RWPE2 (cell line): Measurements from ENCODE around the gene IER5L.
"Not testable (repeated sequence)": the region's sequence is repeated elsewhere in the genome, so short reads cannot be mapped to it uniquely, and the experiment has no call there.

ENCODE experiments used
- ATAC-seq: fragments of 200-7000 bp; cut with Tn5 transposase; 3 replicates; pipeline ENCODE4 v1.9.1; 2021; ENCODE audit warnings: low read depth
- DNase-seq: peaks from one replicate; pipeline ENCODE4 v3.0.0-alpha.2; 2020; ENCODE audit warnings: low spot score
- H3K27ac ChIP-seq: fragments of 450-650 bp; 2 replicates; pipeline ENCODE4 v1.5.1; 2017; ENCODE audit warnings: mild to moderate bottlenecking; ENCODE audit not compliant: poor library complexity, severe bottlenecking
- H3K27me3 ChIP-seq: fragments of 250-450 bp; sonication (Bioruptor Pico); 2 replicates; pipeline ENCODE4 v1.5.1; 2021; ENCODE audit warnings: mild to moderate bottlenecking, moderate library complexity; ENCODE audit not compliant: insufficient read depth, poor library complexity, severe bottlenecking
- H3K36me3 ChIP-seq: fragments of 250-450 bp; sonication (Bioruptor Pico); 2 replicates; pipeline ENCODE4 v1.5.1; 2020; ENCODE audit warnings: low read depth, mild to moderate bottlenecking, moderate library complexity
- H3K4me1 ChIP-seq: fragments of 250-450 bp; sonication (Bioruptor Pico); 2 replicates; pipeline ENCODE4 v1.5.1; 2021; ENCODE audit warnings: mild to moderate bottlenecking, moderate library complexity; ENCODE audit not compliant: insufficient read depth, poor library complexity, severe bottlenecking
- H3K4me3 ChIP-seq: fragments of 250-450 bp; sonication (Bioruptor Pico); 2 replicates; pipeline ENCODE4 v1.5.1; 2021; ENCODE audit warnings: mild to moderate bottlenecking, moderate library complexity; ENCODE audit not compliant: severe bottlenecking
- H3K9me3 ChIP-seq: fragments of 250-450 bp; sonication (Bioruptor Pico); 2 replicates; pipeline ENCODE4 v1.5.1; 2021; ENCODE audit warnings: mild to moderate bottlenecking, moderate library complexity; ENCODE audit not compliant: severe bottlenecking
- TF ChIP-seq, protein P1 (sequence below): fragments of 450-650 bp; IDR thresholded peaks from one replicate; pipeline ENCODE4 v1.5.1; 2017; ENCODE audit warnings: mild to moderate bottlenecking, moderate library complexity; ENCODE audit not compliant: poor library complexity, severe bottlenecking

IER5L gene

DNA sequence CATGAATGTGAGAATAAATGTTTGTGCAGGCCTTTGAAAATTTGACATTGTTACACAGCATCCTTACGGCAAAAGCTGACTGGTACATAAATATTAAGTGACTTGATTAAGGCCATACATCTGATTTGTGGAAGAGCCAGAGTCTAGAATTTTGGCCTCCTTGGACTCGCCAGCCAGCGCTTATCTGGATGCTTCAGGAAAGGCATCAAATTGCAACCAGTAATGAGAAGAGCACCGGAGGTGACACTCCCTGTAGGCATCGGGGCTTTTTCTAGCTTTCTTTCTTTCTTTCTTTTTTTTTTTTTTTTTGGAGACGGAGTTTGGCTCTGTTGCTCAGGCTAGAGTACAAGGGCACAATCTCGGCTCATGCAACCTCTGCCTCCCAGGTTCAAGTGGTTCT is 13.2 kb upstream of the IER5L start:
- H3K9me3 ChIP-seq: no peaks in the 10 kb centered on the region
- no peaks in the 10 kb centered on the region for H3K27me3 ChIP-seq
- DNase-seq (no peak), ATAC-seq (no peak)
- no peaks in the 10 kb centered on the region for H3K4me1 ChIP-seq
- H3K36me3 ChIP-seq: no peaks in the 10 kb centered on the region
- TF ChIP-seq, protein P1, sequence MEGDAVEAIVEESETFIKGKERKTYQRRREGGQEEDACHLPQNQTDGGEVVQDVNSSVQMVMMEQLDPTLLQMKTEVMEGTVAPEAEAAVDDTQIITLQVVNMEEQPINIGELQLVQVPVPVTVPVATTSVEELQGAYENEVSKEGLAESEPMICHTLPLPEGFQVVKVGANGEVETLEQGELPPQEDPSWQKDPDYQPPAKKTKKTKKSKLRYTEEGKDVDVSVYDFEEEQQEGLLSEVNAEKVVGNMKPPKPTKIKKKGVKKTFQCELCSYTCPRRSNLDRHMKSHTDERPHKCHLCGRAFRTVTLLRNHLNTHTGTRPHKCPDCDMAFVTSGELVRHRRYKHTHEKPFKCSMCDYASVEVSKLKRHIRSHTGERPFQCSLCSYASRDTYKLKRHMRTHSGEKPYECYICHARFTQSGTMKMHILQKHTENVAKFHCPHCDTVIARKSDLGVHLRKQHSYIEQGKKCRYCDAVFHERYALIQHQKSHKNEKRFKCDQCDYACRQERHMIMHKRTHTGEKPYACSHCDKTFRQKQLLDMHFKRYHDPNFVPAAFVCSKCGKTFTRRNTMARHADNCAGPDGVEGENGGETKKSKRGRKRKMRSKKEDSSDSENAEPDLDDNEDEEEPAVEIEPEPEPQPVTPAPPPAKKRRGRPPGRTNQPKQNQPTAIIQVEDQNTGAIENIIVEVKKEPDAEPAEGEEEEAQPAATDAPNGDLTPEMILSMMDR: no peak
- H3K27ac ChIP-seq: no peak overlapping the region
- no peak overlapping the region for H3K4me3 ChIP-seq

- not testable (repeated sequence) for H3K27me3 ChIP-seq, H3K9me3 ChIP-seq, H3K4me1 ChIP-seq, H3K27ac ChIP-seq, H3K36me3 ChIP-seq, H3K4me3 ChIP-seq, ATAC-seq, DNase-seq
These were observed 11.9 kb upstream of the IER5L start for GRCh38 chr9:129189971-129190370.

GRCh38 chr9:129187042-129187441 is 9.0 kb upstream of the IER5L start:
- H3K27ac ChIP-seq: no peak overlapping the region
- H3K4me1 ChIP-seq: no peaks in the 10 kb centered on the region
- no peaks in the 10 kb centered on the region for H3K36me3 ChIP-seq
- ATAC-seq (no peak), DNase-seq (no peak)
- TF ChIP-seq, protein P1: no peak
- H3K27me3 ChIP-seq: no peaks in the 10 kb centered on the region
- no peaks in the 10 kb centered on the region for H3K9me3 ChIP-seq
- H3K4me3 ChIP-seq: no peak overlapping the region

GRCh38 chr9:129185991-129186390 is 7.9 kb upstream of the IER5L start:
- ATAC-seq: no peak

GRCh38 chr9:129185402-129185801 is 7.3 kb upstream of the IER5L start:
- TF ChIP-seq, protein P1: no peak
- no peaks in the 10 kb centered on the region for H3K4me1 ChIP-seq
- no peaks in the 10 kb centered on the region for H3K27me3 ChIP-seq
- no peaks in the 10 kb centered on the region for H3K9me3 ChIP-seq
- no peak for DNase-seq
- no peak overlapping the region for H3K27ac ChIP-seq
- ATAC-seq: no peak
- H3K36me3 ChIP-seq: no peaks in the 10 kb centered on the region
- no peak overlapping the region for H3K4me3 ChIP-seq

More at GRCh38 chr9:129185991-129186390, 7.9 kb upstream of the IER5L start:
- Histone ChIP-seq H3K9me3 (no peaks in the 10 kb centered on the region), H3K27me3 (no peaks in the 10 kb centered on the region), H3K4me1 (no peaks in the 10 kb centered on the region), H3K27ac (no peak overlapping the region), H3K36me3 (no peaks in the 10 kb centered on the region), H3K4me3 (no peak overlapping the region)
- TF ChIP-seq, protein P1: no peak
- DNase-seq: no peak
